ENCODE measurements around the gene PBX1. TPM values are rescaled to one million over a fixed set of nuclear protein-coding genes. Genes with fewer than 3 reads are reported as not detected.

Gene PBX1
- total and polyA plus RNA-seq, 10 of the 15 experiments (the other 5 are each of a cell fraction or from before 2014, with no cell fraction given), result 0.05 to 0.28 (median 0.11) TPM; not detected in 5

DNA sequence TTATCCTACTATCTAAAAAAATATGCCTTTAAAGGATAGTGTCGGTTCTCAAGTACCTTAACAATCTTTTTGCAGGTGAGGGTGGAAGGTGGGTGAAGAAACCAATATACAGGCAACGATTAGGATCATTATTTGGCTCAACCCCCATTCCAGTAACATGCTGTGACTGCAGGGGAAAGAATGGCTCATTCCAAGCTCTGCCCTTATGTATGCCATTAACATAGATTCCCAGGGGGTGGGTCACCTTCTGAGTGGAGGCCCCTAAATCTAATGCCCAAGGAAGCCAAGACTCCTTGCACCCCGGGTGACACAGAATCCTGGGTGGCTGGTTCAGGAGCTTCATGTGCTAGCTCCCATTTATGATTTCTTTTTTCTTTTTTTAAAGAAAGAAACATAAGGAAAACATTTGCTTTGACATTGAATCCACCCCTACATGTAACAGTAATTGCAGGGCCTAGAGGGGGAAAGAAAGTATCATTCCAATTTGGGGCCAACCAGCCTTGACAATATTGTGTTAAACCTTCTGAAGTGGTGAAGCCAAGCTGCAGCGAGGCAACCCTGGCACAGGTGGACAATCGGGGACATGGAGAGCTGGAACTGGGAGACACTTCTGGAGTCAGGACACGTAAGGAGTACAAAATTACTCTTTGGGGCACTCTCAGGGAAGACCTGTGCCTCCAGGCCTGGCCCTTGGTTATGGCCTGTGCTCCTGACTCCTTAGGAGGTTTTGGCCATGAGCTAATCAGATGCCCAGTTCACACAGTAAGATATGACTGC, 200.3 kb downstream of the PBX1 start (continued):
- TF ChIP-seq CUX1 (IDR thresholded peaks at IDR 0.05; ENCODE audit: insufficient replicate concordance, low read depth, low read length) (no peak), ZNF622 (IDR thresholded peaks at IDR 0.05) (no peak), RUNX3 (IDR thresholded peaks at IDR 0.05; ENCODE audit: low read length) (no peak)
- TF ChIP-seq, protein P1, sequence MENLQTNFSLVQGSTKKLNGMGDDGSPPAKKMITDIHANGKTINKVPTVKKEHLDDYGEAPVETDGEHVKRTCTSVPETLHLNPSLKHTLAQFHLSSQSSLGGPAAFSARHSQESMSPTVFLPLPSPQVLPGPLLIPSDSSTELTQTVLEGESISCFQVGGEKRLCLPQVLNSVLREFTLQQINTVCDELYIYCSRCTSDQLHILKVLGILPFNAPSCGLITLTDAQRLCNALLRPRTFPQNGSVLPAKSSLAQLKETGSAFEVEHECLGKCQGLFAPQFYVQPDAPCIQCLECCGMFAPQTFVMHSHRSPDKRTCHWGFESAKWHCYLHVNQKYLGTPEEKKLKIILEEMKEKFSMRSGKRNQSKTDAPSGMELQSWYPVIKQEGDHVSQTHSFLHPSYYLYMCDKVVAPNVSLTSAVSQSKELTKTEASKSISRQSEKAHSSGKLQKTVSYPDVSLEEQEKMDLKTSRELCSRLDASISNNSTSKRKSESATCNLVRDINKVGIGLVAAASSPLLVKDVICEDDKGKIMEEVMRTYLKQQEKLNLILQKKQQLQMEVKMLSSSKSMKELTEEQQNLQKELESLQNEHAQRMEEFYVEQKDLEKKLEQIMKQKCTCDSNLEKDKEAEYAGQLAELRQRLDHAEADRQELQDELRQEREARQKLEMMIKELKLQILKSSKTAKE (IDR thresholded peaks at IDR 0.05; ENCODE audit: low read depth, poor library complexity, severe bottlenecking), result no peak
